ENCODE data around the gene HDDC2.

The HDDC2 gene

GRCh38 chr6:125273251-125273650, 28.5 kb downstream of the HDDC2 start:
- no peak for TF ChIP-seq CTCF (conservative IDR thresholded peaks at IDR 0.05; ENCODE audit: low read length)
- H3K4me3 ChIP-seq (ENCODE audit: low read length) = no peak overlapping the region
- DNase-seq (ENCODE audit: low read depth) = no peak

DNA sequence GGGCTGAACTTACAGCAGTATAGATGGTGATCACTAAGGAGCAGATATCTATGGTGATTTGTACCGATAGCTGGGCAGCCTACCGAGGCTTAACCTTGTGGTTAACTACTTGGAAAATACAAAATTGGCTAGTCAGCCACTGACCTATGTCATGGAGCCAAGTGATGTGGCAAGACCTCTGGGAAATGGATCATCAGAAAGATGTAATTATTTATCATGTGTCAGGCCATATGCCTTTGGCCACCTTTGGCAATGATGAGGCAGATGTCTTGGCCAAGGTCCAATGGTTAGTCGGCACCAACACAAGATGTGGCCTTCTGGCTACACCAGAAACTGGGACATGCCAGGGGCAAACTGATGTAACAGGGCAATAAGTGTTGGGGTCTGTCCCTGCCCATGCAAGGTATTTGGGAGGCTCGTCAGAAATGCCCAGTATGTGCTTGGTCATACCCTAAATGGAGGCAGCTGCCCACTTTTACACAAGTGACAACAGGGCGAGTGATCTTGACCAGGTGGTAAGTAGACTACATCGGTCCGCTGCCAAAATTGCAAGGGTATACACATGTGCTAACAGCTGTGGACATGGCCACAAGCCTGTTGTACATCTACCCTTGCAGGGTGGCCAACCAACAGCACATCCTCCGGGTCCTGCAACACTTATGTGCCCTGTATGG, 30.1 kb downstream of the HDDC2 start:
- DNase-seq (ENCODE audit: low read depth) = peak; percentile 45
- no peak overlapping the region for H3K4me3 ChIP-seq (ENCODE audit: low read length)
- TF ChIP-seq CTCF (conservative IDR thresholded peaks at IDR 0.05; ENCODE audit: low read length) = no peak

GRCh38 chr6:125270380-125270779, 31.4 kb downstream of the HDDC2 start:
- no peak for DNase-seq (ENCODE audit: low read depth)
- H3K4me3 ChIP-seq (ENCODE audit: low read length) = no peak overlapping the region
- TF ChIP-seq CTCF (conservative IDR thresholded peaks at IDR 0.05; ENCODE audit: low read length) = no peak

- TF ChIP-seq CTCF (conservative IDR thresholded peaks at IDR 0.05; ENCODE audit: low read length) = no peak
- no peak for DNase-seq (ENCODE audit: low read depth)
- no peak overlapping the region for H3K4me3 ChIP-seq (ENCODE audit: low read length)
Measured at GRCh38 chr6:125269328-125269985, 32.3 kb downstream of the HDDC2 start.

DNA sequence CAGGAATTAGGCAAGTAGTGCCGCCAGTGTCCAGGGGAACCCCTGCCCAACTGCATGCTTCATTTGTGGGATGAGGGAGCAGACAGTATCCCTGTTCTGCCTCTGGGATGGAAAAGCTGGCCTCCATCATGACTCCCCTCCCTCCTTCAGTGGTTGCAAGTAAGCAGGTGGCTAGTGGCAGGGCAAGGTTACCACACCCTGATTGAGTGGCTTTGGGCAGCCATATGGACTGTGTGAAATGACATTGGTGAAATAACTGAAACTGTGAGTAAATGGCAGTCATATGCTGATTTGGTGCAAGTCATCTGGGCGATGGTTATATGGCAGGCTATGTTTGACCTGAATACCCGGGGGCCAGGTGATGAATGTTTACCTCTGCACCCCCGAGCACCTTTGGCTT, 33.0 kb downstream of the HDDC2 start:
- TF ChIP-seq CTCF (conservative IDR thresholded peaks at IDR 0.05; ENCODE audit: low read length) = no peak
- no peak for DNase-seq (ENCODE audit: low read depth)

GRCh38 chr6:125267806-125268523, 33.8 kb downstream of the HDDC2 start:
- no peak for DNase-seq (ENCODE audit: low read depth)
- no peak overlapping the region for H3K4me3 ChIP-seq (ENCODE audit: low read length)
- no peak for TF ChIP-seq CTCF (conservative IDR thresholded peaks at IDR 0.05; ENCODE audit: low read length)

More for the DNA sequence above, 33.0 kb downstream of the HDDC2 start:
- no peak overlapping the region for H3K4me3 ChIP-seq (ENCODE audit: low read length)

All from AG10803 (cell line).